OCI-LY3 (cell line): ENCODE results near the gene RNF113B.

Source experiments
- H2AFZ ChIP-seq: fragments of 200-600, 300-600 bp; shearing (Covaris generic); 2 replicates; pipeline ENCODE4 v1.6.0; 2014; ENCODE audit warnings: antibody characterized with exemption, low read depth, low read length
- H3K27ac ChIP-seq: fragments of 200-600, 300-600 bp; sonication (generic); 2 replicates; pipeline ENCODE4 v1.5.1; 2014; ENCODE audit warnings: mild to moderate bottlenecking, low read length, moderate library complexity, mixed read lengths
- H3K27me3 ChIP-seq: fragments of 200-600, 300-600 bp; sonication (generic); 2 replicates; pipeline ENCODE4 v1.6.1; 2014; ENCODE audit warnings: low read depth, low read length, mixed read lengths
- H3K36me3 ChIP-seq: fragments of 200-600, 300-600 bp; sonication (generic); replicated peaks from 2 replicates; pipeline ENCODE3; 2014; ENCODE audit warnings: low read depth, low read length, mixed read lengths
- H3K4me1 ChIP-seq: fragments of 300-600, 200-600 bp; sonication (generic); 2 replicates; pipeline ENCODE4 v1.6.1; 2014; ENCODE audit warnings: low read length, mixed read lengths
- H3K4me2 ChIP-seq: fragments of 200-600, 300-600 bp; sonication (generic); 2 replicates; pipeline ENCODE4 v1.6.1; 2014; ENCODE audit warnings: low read length, mixed read lengths
- H3K4me3 ChIP-seq: fragments of 300-600, 200-600 bp; sonication (generic); 2 replicates; pipeline ENCODE4 v1.5.1; 2014; ENCODE audit warnings: antibody characterized with exemption, mild to moderate bottlenecking, low read length, moderate library complexity
- H3K79me2 ChIP-seq: fragments of 300-600, 200-600 bp; shearing (Covaris generic); 2 replicates; pipeline ENCODE4 v1.6.1; 2014; ENCODE audit warnings: mild to moderate bottlenecking, low read length, mixed read lengths
- H3K9ac ChIP-seq: fragments of 300-600, 200-600 bp; shearing (Covaris generic); 2 replicates; pipeline ENCODE4 v1.6.0; 2014; ENCODE audit warnings: mild to moderate bottlenecking, low read length, moderate library complexity
- H3K9me3 ChIP-seq: fragments of 200-600, 300-600 bp; shearing (Covaris generic); 2 replicates; pipeline ENCODE4 v1.6.1; 2014; ENCODE audit warnings: low read length, mixed read lengths; ENCODE audit not compliant: insufficient read depth
- H4K20me1 ChIP-seq: fragments of 200-600, 300-600 bp; sonication (generic); 2 replicates; pipeline ENCODE4 v1.6.1; 2016; ENCODE audit warnings: low read length, mixed read lengths; ENCODE audit not compliant: insufficient read depth
- EZH2phosphoT487 ChIP-seq: fragments of 200-600 bp; shearing (Covaris generic); IDR thresholded peaks from 2 replicates; pipeline ENCODE4 v1.6.1; 2018; ENCODE audit warnings: antibody characterized with exemption, mixed run types, low read depth
- TF ChIP-seq, protein P1 (sequence below): fragments of 200-600, 300-600 bp; sonication (generic); IDR thresholded peaks from 2 replicates; pipeline ENCODE4 v1.5.1; 2014; ENCODE audit warnings: antibody characterized with exemption, low read length, low read depth

RNF113B gene

DNA sequence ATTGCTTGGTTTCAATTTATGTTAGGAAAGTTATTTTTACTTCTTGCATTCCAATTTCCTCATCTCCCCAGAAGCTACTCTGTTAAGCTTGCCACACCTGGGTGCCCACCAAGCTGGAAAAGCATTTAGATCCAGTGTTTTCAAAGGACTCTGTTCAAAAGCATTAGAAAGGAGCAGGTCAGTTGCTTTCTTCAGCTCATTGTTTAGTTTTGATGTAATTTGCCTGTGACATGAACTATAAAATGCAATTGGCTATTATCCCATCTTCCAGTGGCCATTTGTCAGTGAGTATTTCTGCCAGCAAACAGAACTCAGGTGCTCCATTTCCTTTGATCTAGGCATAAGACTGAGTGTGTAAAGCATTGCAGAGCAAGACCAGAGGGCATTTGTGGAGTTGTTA, 46.7 kb upstream of the RNF113B start:
- no peaks in the 10 kb centered on the region for H3K9me3 ChIP-seq
- H3K36me3 ChIP-seq: no peaks in the 10 kb centered on the region
- no peaks in the 10 kb centered on the region for H4K20me1 ChIP-seq
- no peaks in the 10 kb centered on the region for H3K4me1 ChIP-seq
- H3K4me3 ChIP-seq: no peak overlapping the region
- no peak for TF ChIP-seq EZH2phosphoT487
- TF ChIP-seq, protein P1, sequence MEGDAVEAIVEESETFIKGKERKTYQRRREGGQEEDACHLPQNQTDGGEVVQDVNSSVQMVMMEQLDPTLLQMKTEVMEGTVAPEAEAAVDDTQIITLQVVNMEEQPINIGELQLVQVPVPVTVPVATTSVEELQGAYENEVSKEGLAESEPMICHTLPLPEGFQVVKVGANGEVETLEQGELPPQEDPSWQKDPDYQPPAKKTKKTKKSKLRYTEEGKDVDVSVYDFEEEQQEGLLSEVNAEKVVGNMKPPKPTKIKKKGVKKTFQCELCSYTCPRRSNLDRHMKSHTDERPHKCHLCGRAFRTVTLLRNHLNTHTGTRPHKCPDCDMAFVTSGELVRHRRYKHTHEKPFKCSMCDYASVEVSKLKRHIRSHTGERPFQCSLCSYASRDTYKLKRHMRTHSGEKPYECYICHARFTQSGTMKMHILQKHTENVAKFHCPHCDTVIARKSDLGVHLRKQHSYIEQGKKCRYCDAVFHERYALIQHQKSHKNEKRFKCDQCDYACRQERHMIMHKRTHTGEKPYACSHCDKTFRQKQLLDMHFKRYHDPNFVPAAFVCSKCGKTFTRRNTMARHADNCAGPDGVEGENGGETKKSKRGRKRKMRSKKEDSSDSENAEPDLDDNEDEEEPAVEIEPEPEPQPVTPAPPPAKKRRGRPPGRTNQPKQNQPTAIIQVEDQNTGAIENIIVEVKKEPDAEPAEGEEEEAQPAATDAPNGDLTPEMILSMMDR: no peak
- no peak overlapping the region for H3K27ac ChIP-seq
- H3K9ac ChIP-seq: no peak overlapping the region
- no peak overlapping the region for H2AFZ ChIP-seq
- no peak overlapping the region for H3K4me2 ChIP-seq
- no peaks in the 10 kb centered on the region for H3K27me3 ChIP-seq
- no peaks in the 10 kb centered on the region for H3K79me2 ChIP-seq

DNA sequence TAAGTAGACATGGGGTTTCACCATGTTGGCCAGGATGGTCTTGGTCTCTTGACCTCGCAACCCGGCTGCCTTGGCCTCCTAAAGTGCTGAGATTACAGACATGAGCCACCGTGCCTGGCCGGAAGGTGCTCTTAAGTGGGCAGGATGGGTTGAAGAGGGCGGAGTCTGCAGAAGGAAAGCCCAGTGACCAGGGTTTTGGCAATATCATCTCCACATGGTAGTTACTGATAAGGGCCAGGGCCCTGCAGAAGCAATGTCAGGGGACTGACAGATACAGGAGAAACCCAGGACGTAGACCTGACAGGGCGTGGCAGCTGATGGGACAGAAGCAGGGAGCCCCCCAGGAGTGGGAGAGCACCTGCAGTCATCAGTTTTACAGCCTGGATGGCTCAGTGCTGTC, 45.7 kb upstream of the RNF113B start:
- H3K4me1 ChIP-seq: no peaks in the 10 kb centered on the region
- H3K4me3 ChIP-seq: no peak overlapping the region
- no peaks in the 10 kb centered on the region for H3K36me3 ChIP-seq
- H3K9ac ChIP-seq: no peak overlapping the region
- no peak for TF ChIP-seq EZH2phosphoT487
- TF ChIP-seq, protein P1: no peak
- no peaks in the 10 kb centered on the region for H3K9me3 ChIP-seq
- no peak overlapping the region for H2AFZ ChIP-seq
- H3K4me2 ChIP-seq: no peak overlapping the region
- no peak overlapping the region for H3K27ac ChIP-seq
- no peaks in the 10 kb centered on the region for H4K20me1 ChIP-seq
- H3K79me2 ChIP-seq: no peaks in the 10 kb centered on the region
- no peaks in the 10 kb centered on the region for H3K27me3 ChIP-seq

DNA sequence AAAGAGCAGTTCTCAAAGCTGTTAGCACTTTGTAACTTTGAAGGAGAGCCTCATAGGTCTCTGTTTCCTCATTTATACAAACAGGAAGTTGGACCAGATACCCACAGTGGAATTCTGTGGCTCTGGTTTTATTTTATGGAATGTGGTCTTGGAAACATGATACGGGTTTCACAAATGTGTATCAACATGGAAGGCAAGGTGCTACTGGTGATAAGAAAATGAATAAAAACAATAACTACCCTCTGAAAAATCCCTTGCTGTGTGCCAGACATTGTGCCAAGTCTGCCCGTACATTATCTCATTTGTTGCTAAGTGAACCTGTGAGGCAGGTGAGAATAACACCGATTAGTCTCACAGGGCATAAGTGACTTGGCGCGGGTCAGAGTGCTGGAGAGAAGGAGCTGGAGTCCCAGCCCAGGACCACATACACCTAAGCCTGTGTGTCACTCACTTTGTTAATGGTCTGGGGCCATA, 45.0 kb upstream of the RNF113B start:
- Histone ChIP-seq H4K20me1 (no peaks in the 10 kb centered on the region), H3K4me3 (no peak overlapping the region), H3K27me3 (no peaks in the 10 kb centered on the region), H3K4me2 (no peak overlapping the region), H3K36me3 (no peaks in the 10 kb centered on the region), H3K9ac (no peak overlapping the region), H3K27ac (no peak overlapping the region), H3K79me2 (no peaks in the 10 kb centered on the region), H3K9me3 (no peaks in the 10 kb centered on the region), H2AFZ (no peak overlapping the region), H3K4me1 (no peaks in the 10 kb centered on the region)
- TF ChIP-seq EZH2phosphoT487: no peak
- TF ChIP-seq, protein P1: no peak

DNA sequence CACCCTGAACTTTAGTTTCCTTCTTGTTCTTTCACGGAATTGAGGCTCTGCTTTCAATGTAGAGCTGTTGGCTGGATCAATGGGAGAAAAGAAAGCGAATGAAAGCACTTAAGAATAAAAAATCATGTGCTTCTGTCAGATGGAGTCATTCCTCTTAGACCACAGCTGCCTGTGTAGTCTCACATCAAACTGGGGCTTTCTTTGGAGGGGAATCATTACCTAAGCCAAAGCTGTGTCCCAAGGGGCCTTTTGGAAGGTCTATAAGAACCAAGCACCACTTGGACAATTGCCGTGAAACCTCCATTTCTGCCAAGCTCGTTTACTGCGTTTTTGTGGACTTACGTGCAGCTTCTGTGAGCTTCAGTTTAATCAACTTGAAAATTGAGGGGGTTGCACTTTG, 44.2 kb upstream of the RNF113B start:
- Histone ChIP-seq H4K20me1 (no peaks in the 10 kb centered on the region), H3K9ac (no peak overlapping the region), H3K4me2 (no peak overlapping the region), H2AFZ (no peak overlapping the region), H3K27ac (no peak overlapping the region), H3K4me3 (no peak overlapping the region), H3K27me3 (no peaks in the 10 kb centered on the region), H3K79me2 (no peaks in the 10 kb centered on the region), H3K36me3 (no peaks in the 10 kb centered on the region), H3K4me1 (peaks cover 7% of the 10 kb centered on the region), H3K9me3 (no peaks in the 10 kb centered on the region)
- TF ChIP-seq EZH2phosphoT487: no peak
- TF ChIP-seq, protein P1: no peak
